ENCODE results near the gene TOX2.

GRCh38 chr20:44109951-44110361 is 195.3 kb downstream of the TOX2 start:
- TF ChIP-seq, protein P1, sequence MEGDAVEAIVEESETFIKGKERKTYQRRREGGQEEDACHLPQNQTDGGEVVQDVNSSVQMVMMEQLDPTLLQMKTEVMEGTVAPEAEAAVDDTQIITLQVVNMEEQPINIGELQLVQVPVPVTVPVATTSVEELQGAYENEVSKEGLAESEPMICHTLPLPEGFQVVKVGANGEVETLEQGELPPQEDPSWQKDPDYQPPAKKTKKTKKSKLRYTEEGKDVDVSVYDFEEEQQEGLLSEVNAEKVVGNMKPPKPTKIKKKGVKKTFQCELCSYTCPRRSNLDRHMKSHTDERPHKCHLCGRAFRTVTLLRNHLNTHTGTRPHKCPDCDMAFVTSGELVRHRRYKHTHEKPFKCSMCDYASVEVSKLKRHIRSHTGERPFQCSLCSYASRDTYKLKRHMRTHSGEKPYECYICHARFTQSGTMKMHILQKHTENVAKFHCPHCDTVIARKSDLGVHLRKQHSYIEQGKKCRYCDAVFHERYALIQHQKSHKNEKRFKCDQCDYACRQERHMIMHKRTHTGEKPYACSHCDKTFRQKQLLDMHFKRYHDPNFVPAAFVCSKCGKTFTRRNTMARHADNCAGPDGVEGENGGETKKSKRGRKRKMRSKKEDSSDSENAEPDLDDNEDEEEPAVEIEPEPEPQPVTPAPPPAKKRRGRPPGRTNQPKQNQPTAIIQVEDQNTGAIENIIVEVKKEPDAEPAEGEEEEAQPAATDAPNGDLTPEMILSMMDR (IDR thresholded peaks at IDR 0.05), result no peak
- no peak for TF ChIP-seq POLR2A (IDR thresholded peaks at IDR 0.05)

Measured in ovary (tissue), 3 donors.